ENCODE data around the gene JOSD2. TPM values are rescaled to one million over a fixed set of nuclear protein-coding genes. Genes with fewer than 3 reads are reported as not detected.

The JOSD2 gene
- polyA plus RNA-seq, 10 donors = 14.5 to 30.5 (median 19.1) TPM

Other genes with a start within 250 kb of the JOSD2 start
- 1 to 10 TPM in 9 of 10 donors, under 1 TPM in 1; 0.98 to 1.7 (median 1.2) TPM for gene KCNC3, start 181.8 kb downstream of the JOSD2 start, polyA plus RNA-seq (ENCODE audit: insufficient read length in 10 of 10)
- 1 to 10 TPM in 3 of 10 donors, under 1 TPM in 7; 0.27 to 1.9 (median 0.60) TPM for gene NAPSA, start 145.6 kb downstream of the JOSD2 start, polyA plus RNA-seq (ENCODE audit: insufficient read length in 10 of 10)
- gene NR1H2, start 134.7 kb downstream of the JOSD2 start, polyA plus RNA-seq (ENCODE audit: insufficient read length in 10 of 10) = 10 to 100 TPM; 14.8 to 24.6 (median 18.7) TPM
- gene POLD1, start 126.8 kb downstream of the JOSD2 start, polyA plus RNA-seq (ENCODE audit: insufficient read length in 10 of 10) = 10 to 100 TPM; 13.8 to 25.0 (median 17.2) TPM
- 1 to 10 TPM in 1 of 10 donors, under 1 TPM in 9; 0.18 to 1.4 (median 0.60) TPM for gene SPIB, start 92.3 kb downstream of the JOSD2 start, polyA plus RNA-seq (ENCODE audit: insufficient read length in 10 of 10)
- 100 to 1,000 TPM in 1 of 10 donors, 10 to 100 TPM in 9; 25.1 to 132 (median 42.4) TPM for gene MYBPC2, start 78.3 kb downstream of the JOSD2 start, polyA plus RNA-seq (ENCODE audit: insufficient read length in 10 of 10)
- 100 to 1,000 TPM in 3 of 10 donors, 10 to 100 TPM in 7; 64.7 to 133 (median 91.9) TPM for gene EMC10, start 34.7 kb downstream of the JOSD2 start, polyA plus RNA-seq (ENCODE audit: insufficient read length in 10 of 10)
- 1 to 10 TPM; 3.4 to 6.1 (median 4.3) TPM for gene GARIN5A, start 34.3 kb downstream of the JOSD2 start, polyA plus RNA-seq (ENCODE audit: insufficient read length in 10 of 10)
- 1 to 10 TPM in 1 of 10 donors, under 1 TPM in 8, not detected in 1; 0.32 to 2.0 (median 0.52) TPM for gene ASPDH, start 2.7 kb upstream of the JOSD2 start, polyA plus RNA-seq (ENCODE audit: insufficient read length in 10 of 10)
- 10 to 100 TPM in 4 of 10 donors, 1 to 10 TPM in 6; 5.8 to 12.1 (median 9.0) TPM for gene LRRC4B, start 57.2 kb upstream of the JOSD2 start, polyA plus RNA-seq (ENCODE audit: insufficient read length in 10 of 10)
- gene SYT3, start 128.7 kb upstream of the JOSD2 start, polyA plus RNA-seq (ENCODE audit: insufficient read length in 10 of 10) = under 1 TPM in 4 of 10 donors, not detected in 6; 0.08 to 0.24 (median 0.11) TPM
- gene C19orf81, start 138.3 kb upstream of the JOSD2 start, polyA plus RNA-seq (ENCODE audit: insufficient read length in 10 of 10) = 1 to 10 TPM in 7 of 10 donors, under 1 TPM in 3; 0.65 to 3.1 (median 1.3) TPM
- gene SHANK1, start 208.6 kb upstream of the JOSD2 start, polyA plus RNA-seq (ENCODE audit: insufficient read length in 10 of 10) = 10 to 100 TPM; 13.4 to 36.5 (median 27.3) TPM
- gene CLEC11A, start 212.2 kb upstream of the JOSD2 start, polyA plus RNA-seq (ENCODE audit: insufficient read length in 10 of 10) = 10 to 100 TPM; 17.4 to 47.6 (median 27.5) TPM